Stimulated activated CD8-positive, alpha-beta memory T cell treated with anti-CD3 and anti-CD28 coated beads, Interleukin-15, amount 100 ng/mL, for 4 hours (primary cell): Measurements from ENCODE around the gene RNF26.
A peak's percentile ranks its signal among the peaks of the same experiment; 100 is the strongest.

ENCODE experiments used
- DNase-seq, 2 donors: peaks; one replicate each; pipeline ENCODE4 v3.0.0-alpha.2; 2020; ENCODE audit warnings: low read depth in 2 of 2

Gene RNF26

DNA sequence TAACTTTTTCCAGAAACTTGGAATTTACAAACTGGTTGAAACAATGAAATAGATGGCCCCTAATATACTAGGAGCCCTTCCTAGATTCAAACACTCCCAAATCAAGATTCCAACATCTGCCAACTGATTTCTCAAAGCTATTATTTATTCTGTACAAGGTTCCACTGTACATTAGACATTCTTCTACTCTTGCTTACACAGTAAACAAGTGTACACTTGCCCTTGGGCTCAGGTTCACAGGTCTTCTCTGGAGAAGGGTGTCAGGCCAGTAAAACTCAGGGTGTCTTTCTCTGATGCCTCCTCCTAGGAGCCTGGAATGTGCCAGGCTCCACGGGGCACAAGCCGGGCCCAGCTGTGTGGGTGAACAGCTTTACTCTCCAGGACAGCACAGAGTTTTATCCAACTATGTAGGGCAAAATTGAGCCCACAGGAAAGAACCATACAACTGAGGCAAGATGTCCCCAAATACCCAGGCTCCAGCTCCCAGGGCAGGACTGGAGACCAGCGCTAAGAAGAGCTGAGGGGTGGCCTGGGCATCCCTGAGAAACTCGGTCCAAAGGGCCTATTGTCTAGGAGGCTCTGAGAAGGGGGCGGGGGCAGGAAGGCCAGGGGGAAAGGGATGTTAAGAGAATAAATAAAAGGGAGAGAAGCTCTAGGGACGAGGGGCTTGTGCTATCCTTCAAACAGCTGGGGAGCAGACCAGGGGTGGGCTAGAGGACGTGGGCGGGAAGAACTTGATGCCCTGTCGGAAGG is 20.9 kb downstream of the RNF26 start:
- no peak for DNase-seq

DNA sequence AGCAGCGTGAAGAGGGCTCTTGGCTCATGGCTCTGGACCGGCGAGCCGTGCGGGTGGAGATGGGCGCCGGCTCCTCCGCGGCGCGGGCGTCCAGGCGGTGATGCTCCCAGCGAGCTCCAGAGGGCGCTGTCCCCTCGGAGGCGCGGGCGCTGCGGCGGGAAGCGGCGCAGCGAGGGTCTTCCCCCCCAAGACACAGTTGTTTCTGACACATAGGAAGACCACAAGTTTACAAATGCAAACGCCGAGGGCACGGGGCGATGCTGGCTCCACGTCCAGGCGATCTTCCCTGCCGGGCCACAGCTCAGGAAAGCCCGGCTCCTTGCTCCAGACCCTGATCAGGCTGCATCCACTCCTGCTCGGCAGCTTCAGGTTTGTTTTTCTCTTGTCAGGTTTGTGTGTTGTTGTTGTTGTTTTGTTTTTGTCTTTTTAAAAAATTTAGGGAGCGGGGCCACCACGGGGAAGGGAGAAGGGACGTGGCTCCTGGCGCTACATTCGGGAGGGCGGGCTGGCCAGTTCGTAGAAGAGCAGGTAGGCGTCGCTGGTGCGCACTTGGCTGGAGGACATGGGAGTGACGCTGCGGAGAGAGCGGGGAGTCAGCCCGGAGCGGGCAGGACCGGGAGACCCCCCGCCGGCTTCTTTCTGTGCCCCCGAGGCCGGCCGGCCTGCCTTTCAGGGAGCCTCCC is 22.2 kb downstream of the RNF26 start:
- DNase-seq: peak in 1 of 2 donors; percentile 32

DNA sequence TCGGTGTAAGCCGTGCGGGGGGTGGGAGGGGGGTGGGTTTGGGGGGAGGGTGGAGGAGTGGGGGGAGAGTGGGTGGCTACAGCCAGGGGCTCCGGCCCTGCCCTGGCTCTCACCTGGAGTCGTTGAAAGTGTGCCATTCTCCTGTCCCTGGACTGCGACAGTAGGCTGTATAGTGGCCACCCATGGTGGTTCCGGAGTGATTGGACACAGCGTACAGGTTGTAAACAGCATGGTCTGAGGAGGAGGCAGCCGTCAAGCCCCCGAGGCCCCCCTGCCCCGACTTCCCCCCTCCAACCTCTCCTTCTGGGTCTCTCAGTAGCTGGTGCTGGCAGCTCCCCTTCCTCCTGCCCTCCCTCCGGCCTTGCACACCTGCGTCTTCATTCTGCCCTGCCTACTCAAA is 22.7 kb downstream of the RNF26 start:
- no peak for DNase-seq

DNA sequence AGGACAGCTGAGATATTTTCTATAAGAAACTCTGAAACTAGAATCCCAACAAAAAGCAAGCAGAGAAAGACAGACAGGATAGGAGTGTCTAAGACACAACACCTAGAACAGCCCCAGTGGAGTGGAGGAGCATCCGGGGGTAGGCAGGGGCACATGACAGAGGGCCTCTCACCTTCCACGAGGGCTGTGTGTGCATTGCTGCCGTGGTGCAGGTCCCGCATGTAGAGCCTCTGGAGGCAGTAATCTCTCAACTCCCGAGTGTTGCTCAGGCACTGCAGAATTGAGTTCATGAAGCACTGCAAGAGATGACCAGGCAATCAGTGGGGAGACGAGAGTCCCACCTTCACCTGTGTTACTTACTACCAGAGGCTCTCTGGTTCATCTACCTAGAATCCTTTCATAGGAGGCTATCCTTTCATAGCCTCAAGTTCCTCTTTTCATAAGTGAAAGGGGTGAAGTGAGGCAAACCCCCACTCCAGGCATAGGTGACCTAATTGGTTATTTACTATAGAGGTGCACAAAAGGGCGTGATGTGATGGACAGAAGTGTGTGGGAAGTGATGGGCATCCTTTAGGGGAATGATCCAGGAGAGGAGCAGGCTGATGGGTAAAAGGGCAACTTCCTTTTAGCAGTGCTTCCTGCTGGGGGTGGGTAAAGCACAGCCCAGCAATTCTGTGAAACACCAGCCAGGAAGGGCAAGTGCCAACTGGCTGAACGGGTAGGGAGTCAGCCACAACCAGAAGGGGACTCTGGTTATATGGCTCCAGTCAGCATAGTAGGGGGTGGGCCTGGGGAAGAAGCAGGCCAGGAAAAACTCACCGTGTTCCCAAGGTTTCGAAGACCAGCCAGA is 25.3 kb downstream of the RNF26 start:
- no peak for DNase-seq

DNA sequence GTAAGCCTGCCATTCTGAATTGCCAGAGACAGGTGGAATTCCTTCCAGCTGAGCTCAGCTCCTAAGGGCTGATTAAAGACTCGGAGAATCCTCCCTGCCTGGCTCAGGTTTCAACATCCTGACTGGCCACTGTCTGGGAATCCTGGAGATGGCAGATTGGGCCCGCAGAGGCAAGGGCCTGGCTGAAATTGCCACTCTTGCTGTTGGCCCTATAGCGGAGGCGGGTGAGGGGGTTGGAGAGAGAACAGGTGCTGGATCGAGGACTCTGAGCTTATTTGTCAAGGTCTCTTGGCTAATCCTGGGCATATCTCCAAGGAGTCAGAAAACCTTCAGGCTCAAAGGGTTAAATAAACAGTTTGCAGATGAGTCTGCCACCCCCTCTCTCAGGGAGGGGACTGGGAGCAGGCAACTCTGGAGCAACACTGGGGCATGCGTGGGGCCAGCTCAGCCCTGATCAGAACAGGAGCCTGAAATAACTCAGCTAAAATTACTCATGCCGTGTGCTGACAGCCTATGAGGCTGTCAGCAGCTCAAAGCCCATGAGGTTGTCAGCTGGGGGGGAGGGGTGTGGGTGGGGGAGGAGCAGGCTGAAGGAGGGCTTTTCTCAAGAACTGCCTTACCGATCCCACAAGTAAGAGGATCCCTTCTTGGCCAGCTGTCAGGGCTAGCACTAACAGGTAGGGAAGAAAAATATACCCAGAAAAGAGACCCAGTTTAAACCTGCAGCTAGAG is 26.9 kb downstream of the RNF26 start:
- no peak for DNase-seq

DNA sequence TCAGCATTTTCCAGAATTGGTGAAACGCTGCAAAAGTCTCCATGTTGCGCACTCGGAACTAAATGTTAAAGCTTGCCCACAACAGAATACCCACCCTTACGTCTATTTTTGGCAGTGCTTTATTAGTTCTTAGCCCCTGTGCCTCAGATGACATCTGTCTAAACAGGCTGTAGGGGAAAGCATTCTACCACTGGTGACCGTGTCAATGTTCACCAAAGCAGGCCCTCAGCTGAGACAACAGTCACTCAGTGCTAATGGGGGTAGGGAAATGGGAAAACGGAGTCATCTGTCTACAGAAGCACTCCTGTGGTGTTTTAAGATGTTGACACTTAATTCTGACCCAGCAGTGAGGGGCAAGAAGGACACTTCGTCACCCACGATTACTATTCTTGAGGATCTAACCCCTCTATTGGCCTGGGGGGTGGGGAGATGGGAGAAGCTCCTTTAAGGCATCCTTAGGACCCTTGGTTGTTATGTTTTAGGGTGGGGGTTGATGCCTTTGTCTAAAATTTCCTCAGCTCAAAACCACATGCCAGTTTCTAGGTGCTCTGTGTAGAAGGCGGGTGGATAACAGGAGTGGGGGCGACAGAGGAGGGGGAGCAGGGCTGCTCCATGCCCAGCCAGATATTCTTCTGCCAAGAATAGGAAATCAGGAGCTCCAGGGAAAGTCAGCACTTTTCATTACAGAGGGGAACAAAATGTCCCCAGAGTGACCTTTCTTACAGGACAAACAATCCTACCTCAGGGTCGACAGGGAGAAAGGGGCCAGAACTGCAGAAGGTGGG is 27.8 kb downstream of the RNF26 start:
- no peak for DNase-seq

- DNase-seq: no peak
Measured at GRCh38 chr11:119362741-119363080, 28.4 kb downstream of the RNF26 start.

GRCh38 chr11:119363081-119363850 is 28.9 kb downstream of the RNF26 start:
- no peak for DNase-seq

DNA sequence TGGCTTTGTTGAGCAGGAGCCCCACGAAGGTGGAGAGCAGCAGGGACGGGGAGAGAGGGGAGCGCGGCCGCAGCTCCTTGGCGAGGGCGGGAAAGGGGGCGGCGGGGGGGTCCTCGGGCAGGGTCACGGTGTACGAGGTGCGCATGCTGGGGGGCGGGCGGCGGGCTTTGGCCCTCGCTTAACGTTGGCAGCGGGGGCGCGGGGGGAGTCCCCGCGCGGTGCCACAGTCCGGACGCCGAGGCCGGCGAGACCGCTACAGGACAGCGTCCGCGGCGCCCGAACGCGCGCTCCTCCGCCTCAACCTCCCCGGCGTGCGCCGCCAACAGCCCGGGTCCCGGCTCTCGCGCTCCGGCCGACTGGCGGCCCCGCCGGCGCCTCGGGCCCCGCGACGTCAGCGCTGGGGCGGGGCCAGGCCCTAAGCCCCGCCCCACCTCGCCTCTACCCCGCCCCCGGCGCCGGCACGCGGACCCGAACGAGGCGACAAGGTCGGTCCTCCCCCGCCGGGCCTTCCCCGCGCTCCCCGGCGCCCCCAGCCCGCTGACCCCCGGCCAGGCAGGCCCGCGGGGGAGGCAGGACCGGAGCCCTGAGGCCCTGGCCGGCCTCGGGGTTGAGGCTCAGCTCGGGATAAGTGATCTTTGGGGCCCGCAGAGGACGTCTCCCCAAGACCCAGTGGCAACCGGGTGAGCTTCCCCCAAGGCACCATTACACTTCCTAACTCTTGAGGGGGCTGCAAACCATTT is 29.7 kb downstream of the RNF26 start:
- peak; percentile 25 to 32 for DNase-seq

GRCh38 chr11:119365071-119365591 is 30.8 kb downstream of the RNF26 start:
- no peak for DNase-seq

GRCh38 chr11:119366690-119367620 is 32.6 kb downstream of the RNF26 start:
- no peak for DNase-seq

DNA sequence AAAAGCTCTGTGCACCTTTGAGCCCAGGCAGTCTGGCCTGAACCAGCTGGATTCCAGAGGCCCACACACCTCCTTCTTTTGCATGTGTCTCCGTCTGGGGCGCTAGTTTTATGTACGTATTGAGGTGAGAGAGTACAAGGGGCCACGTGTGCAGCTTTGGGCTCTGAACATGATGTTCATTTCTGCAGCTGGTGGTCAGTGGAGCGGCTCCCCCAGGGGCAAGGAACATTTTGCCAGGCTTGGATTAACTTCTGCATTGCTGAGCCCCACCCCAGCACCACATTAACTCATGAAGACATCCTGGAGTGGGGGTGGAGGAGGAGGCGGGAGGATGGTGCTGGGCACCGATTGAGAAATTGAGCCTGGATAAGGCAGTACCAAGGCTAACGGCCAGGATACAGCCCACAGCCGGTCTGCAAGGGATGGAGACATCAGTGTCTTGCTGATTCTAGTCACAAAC is 33.4 kb downstream of the RNF26 start:
- no peak for DNase-seq

GRCh38 chr11:119368121-119369034 is 34.1 kb downstream of the RNF26 start:
- DNase-seq: no peak

GRCh38 chr11:119369132-119369925 is 35.0 kb downstream of the RNF26 start:
- DNase-seq: no peak

DNA sequence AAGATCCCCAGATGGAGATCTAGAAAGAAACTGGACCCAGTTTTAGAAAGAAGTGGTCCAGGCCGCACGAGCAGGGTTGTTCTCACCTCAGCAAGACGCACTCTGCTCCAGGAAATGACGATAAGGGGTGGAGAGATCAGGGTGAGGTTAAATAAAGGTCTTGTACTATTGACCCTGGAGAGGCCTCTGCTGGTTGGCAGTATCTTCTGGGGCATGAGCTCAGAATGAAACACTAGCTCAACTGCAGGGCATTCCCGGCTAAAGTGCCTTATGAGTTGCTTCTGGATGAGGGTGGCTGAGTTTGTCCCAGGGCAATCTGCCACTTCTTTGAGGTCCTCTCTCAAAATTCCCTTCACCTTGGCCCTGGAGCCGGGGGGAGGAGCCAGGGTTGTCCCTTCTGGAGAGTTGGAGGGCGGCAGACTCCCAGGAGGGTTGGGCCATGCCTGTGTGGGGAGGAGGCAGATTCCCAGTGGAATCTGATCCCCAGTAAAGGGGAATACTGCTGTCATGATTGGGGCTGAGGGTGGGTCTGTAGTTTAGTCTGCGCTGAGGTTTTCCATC is 36.2 kb downstream of the RNF26 start:
- DNase-seq: no peak

DNA sequence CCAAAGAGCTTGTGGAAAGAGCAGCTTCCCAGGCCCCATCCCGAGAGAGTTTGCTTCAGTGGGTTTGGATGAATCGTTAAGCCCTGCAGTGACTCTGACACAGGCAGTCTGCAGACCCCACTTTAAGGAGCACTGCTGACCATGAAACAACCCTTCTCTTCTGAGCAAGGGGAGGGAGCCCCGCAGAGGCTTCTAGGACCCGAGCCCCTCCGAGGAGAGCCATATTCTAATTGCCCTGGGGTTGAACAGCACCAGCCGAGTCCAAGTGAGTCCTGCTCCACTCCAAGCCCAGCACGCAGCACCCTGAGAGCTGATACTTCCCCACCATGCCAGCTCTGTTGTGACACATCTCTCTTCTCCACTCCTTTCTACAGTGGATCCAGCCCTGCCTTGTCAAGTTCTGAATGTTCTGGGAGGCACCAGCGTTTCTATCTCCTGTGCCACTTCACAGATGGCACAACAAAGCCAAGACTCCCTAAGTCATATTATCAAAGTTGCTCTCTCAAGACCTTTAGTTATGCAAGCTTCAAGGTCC is 36.8 kb downstream of the RNF26 start:
- DNase-seq: no peak
